ENCODE measurements around the gene TPSAB1. TPM values are rescaled to one million over a fixed set of nuclear protein-coding genes. Genes with fewer than 3 reads are reported as not detected.
"Not testable (repeated sequence)": the region's sequence is repeated elsewhere in the genome, so short reads cannot be mapped to it uniquely, and the experiment has no call there.

The TPSAB1 gene
- total RNA-seq, 1 experiment from 2014 or later = not detected

DNA sequence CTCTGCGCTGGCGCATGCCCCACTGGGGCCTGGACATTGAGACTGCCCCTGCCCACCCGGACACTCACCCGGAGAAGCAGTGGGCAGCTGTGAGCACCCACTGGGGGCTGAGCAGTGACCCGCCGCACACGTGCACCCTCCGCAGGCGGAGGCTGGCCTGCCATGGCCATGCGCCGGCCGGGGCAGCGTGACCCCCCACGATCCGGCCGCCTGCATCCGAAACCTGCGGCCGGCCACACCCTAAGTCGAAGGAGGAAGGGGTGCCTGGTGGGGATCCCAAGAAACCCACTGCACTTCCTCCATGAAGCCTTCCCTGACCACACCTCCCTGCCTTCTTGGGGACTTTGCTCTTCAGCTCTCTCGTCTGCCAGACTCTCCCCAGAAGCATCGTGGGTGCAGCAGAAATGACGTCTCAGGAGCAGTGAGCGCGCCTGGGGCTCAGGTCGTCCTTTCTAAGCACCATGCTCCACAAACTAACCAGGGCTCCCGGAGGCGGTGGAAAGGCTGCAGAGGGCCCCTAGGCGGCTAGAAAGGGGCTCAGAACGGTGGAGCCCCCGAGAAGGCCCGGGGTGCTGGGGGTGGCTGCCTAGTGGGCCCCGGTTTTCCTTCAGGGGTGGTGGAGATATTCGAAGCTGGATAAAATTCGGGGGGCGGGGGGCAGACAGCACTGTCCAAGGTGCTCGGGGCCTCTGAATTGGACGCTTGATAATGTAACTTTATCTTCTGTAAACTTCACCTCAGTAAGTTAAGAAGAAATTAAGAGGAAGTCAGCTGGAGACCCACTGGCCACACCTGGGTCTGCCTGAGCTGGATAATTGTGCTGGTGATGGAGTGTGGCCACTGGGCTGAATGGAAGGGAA is 16.9 kb upstream of the TPSAB1 start:
- no peaks in the 10 kb centered on the region for H3K9me3 ChIP-seq (replicated peaks)
- no peaks in the 10 kb centered on the region for H3K36me3 ChIP-seq
- H3K27me3 ChIP-seq (replicated peaks) = peaks cover 61% of the 10 kb centered on the region
- no peaks in the 10 kb centered on the region for H3K4me1 ChIP-seq (replicated peaks)
- DNase-seq (ENCODE audit: low read depth in 1 of 2, low spot score in 2 of 2) = no peak
- H3K4me3 ChIP-seq = no peak overlapping the region
- no peak overlapping the region for H3K27ac ChIP-seq

DNA sequence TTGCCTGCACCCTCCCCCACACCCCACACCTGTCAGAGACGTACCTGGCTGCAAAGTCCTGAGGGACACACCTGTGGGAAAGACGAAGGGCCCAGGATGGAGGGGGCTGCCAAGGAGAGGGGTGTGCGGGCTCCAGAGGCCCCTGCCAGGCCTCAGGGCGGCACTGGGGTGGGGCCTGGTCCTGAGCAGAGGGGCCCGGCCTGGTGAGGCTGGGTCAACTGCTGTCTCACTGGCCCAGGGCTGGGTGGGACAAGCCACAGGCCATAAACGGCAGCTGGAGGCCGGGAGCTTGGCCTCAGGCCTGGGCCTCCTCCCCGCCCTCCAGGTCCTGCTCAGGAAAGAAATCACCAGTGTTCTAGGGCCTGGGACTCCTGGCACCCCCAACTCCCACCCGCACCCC is 15.9 kb upstream of the TPSAB1 start:
- DNase-seq (ENCODE audit: low read depth in 1 of 2, low spot score in 2 of 2) = no peak
- Histone ChIP-seq H3K4me1 (replicated peaks) (no peaks in the 10 kb centered on the region), H3K9me3 (replicated peaks) (no peaks in the 10 kb centered on the region), H3K27me3 (replicated peaks) (peaks cover 54% of the 10 kb centered on the region), H3K4me3 (no peak overlapping the region), H3K36me3 (no peaks in the 10 kb centered on the region), H3K27ac (no peak overlapping the region)

DNA sequence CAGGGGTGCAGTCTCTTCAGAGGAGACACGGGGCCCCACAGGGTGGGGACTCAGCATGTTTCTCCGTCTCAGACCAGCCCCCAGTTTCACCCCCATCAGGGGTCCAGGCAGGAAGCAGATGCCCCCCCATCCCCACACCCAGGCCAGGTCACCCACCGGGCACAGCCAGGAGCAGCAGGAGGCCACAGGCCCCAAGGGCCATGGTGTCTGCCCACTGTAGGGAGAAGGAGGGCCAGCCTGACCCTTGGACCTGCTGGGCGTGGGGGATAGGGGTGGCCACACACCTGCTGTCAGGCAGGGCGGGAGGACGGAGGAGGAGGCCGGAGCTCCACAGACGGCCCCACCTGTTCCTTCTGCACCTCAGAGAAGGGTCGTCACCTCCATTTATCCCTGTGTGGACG is 15.5 kb upstream of the TPSAB1 start, which contains the start of gene TPSG1:
TSS of gene TPSG1 (minus strand) at position 218 of the 401 bp plus-strand sequence. CDS start at position 202, 16 bp downstream.
- DNase-seq (ENCODE audit: low read depth in 1 of 2, low spot score in 2 of 2) = no peak
- Histone ChIP-seq H3K4me3 (no peak within 1 kb of the TSS), H3K4me1 (replicated peaks) (no peaks in the 10 kb centered on the region), H3K36me3 (no peaks in the 10 kb centered on the region), H3K9me3 (replicated peaks) (no peaks in the 10 kb centered on the region), H3K27ac (no peak within 1 kb of the TSS), H3K27me3 (replicated peaks) (peaks cover 49% of the 10 kb centered on the region)

DNA sequence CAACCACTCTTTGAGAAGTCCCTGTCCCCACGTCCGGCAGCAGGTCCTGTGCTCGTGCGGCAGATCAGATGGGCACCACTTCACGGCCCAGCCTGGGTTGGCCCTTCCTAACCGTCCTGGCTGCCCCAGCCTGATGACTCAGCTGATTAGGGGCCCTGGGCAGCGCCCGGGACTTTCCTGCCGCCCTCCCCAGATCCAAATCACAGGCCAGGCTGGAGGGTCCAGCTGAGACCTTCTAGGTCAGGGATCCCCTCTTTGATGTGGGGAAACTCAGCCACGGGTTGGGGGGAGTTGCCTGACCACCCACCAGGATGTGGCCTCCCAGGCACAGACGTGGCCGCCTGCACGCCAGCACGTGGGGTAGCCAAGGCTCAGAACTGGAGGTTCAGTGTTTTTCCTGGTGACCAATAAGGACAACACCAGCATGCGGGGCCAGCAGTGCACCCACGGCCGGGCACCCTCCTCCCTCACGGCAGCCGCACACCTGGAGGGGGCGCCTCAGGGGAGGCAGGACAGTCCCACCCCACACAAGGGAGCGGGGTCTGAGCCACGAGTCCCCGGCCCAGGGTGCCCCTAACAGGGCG is 14.7 kb upstream of the TPSAB1 start:
- H3K4me3 ChIP-seq; DNase-seq (ENCODE audit: low read depth in 1 of 2, low spot score in 2 of 2); H3K36me3 ChIP-seq; H3K9me3 ChIP-seq (replicated peaks); H3K27ac ChIP-seq; H3K4me1 ChIP-seq (replicated peaks): not testable (repeated sequence)
- H3K27me3 ChIP-seq (replicated peaks) = peaks cover 43% of the 10 kb centered on the region

DNA sequence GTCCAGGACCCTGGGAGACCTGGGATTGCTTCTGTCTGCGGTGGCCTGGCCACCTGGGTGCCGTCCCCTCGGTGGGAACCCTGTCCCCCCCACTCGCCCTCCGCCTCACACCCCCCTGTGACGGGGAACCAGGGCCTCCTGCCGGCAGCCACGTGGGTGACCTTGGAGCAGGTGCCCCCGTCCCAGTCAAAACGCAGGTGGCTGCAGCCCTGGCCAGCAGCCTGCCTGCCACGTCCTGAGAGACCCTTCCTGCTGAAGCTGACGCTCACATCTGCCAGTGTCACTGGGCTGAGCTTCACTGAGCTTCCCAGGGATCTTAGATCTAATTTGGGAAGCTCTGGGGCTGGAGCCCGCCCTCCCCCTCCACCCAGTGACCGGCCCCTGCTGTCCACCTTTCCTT is 13.8 kb upstream of the TPSAB1 start:
- not testable (repeated sequence) for DNase-seq (ENCODE audit: low read depth in 1 of 2, low spot score in 2 of 2); H3K36me3 ChIP-seq; H3K27ac ChIP-seq; H3K4me3 ChIP-seq; H3K4me1 ChIP-seq (replicated peaks); H3K9me3 ChIP-seq (replicated peaks)
- peaks cover 34% of the 10 kb centered on the region for H3K27me3 ChIP-seq (replicated peaks)

DNA sequence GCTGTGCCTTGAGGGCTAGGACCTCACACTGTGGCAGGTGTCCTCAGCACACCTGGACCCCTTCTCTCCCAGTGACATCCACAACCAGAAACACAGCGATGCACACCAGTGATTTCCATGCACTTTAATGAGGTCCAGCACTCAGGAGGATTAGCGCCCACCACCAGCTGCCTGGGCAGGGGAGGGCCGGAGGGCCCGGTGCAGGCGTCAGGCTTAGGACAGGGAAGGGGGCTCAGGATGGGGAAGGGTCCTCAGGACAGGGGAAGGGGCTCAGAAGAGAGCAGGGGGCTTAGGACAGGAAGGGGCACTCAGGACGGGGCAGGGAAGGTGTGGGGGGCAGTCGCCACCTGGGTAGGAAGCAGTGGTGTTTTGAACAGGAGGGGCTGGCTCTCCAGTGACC is 12.3 kb upstream of the TPSAB1 start:
- H3K27me3 ChIP-seq (replicated peaks) = peaks cover 19% of the 10 kb centered on the region
- H3K4me3 ChIP-seq; H3K4me1 ChIP-seq (replicated peaks); H3K36me3 ChIP-seq; H3K9me3 ChIP-seq (replicated peaks); H3K27ac ChIP-seq; DNase-seq (ENCODE audit: low read depth in 1 of 2, low spot score in 2 of 2): not testable (repeated sequence)

DNA sequence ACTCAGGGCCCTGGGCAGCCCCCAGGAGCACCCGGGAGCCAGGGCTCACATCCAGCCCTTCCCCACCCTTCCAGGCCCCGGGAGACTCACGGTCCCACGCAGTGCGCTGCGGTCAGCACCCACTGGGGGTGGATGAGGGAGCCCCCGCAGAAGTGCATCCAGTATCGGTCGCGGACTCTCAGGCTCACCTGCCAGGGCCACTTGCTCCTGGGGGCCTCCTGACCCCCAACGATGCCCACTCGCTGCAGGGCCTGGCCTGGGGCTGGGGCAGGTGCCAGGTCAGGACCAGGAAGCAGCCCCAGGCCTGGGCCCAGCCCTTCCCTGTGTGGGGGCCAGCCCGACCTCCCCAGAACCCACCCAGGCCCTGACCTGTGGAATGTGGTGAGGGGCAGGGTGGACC is 11.0 kb upstream of the TPSAB1 start:
- not testable (repeated sequence) for H3K27me3 ChIP-seq (replicated peaks); H3K9me3 ChIP-seq (replicated peaks); DNase-seq (ENCODE audit: low read depth in 1 of 2, low spot score in 2 of 2); H3K36me3 ChIP-seq; H3K4me3 ChIP-seq; H3K4me1 ChIP-seq (replicated peaks); H3K27ac ChIP-seq

DNA sequence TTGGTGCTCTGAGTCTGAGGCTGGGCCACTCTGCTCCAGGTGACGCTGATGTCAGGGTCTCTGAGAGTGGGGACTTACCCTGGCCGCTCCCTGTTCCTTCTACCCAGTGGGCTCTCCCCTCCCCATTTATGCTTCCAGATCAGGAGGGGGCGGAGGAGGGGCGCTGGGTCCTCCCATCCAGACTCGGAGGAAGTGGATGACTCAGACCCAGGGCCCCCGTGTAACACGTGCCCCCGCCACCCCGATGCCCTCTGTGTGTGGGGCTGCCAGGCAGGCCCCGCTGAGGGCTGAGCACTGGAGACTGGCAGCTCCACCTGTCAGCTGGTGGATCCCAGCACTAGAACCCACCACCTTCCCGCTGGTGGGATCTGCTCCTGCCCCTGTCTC is 10.4 kb upstream of the TPSAB1 start, which contains the start of gene TPSB2:
TSS of gene TPSB2 (minus strand) at position 101 of the 387 bp plus-strand sequence. CDS start 233 bp downstream, outside the sequence.
- not testable (repeated sequence) for H3K27ac ChIP-seq; H3K36me3 ChIP-seq; H3K27me3 ChIP-seq (replicated peaks)

DNA sequence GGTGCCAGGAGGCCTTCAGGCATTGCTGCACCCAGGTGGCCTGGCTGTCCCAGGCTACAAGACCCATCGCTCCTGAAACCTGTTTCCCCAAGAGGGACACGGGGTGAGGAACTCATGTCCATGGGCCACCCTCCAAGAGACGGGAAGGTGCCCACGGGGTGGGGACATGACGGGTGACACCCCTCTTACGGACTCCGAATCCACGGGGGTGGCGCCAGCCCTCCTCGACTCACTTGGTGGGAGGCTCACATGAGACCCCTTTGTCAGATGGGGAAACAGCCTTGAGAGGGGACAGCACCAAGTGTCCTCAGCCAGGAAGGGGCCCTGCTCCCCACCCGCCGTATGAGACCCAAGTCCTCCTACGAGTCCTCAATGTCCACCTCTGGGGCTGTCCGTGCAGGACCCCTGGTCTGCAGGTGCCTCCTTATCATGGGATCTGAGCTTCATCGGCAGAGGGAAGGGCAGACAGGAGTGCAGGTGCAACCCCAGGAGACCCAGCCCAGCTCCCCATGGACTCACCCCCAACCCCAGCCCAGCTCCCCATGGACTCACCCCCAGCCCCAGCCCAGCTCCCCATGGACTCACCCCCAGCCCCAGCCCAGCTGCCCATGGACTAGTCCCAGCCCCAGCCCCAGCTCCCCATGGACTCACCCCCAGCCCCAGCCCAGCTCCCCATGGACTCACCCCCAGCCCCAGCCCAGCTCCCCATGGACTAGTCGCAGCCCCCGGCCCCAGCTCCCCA is 9.9 kb upstream of the TPSAB1 start:
- H3K27me3 ChIP-seq (replicated peaks); DNase-seq (ENCODE audit: low read depth in 1 of 2, low spot score in 2 of 2); H3K4me1 ChIP-seq (replicated peaks); H3K9me3 ChIP-seq (replicated peaks); H3K27ac ChIP-seq; H3K36me3 ChIP-seq; H3K4me3 ChIP-seq: not testable (repeated sequence)

More for the DNA sequence above, 10.4 kb upstream of the TPSAB1 start, which contains the start of gene TPSB2:
- not testable (repeated sequence) for H3K4me1 ChIP-seq (replicated peaks); H3K4me3 ChIP-seq; H3K9me3 ChIP-seq (replicated peaks); DNase-seq (ENCODE audit: low read depth in 1 of 2, low spot score in 2 of 2)

DNA sequence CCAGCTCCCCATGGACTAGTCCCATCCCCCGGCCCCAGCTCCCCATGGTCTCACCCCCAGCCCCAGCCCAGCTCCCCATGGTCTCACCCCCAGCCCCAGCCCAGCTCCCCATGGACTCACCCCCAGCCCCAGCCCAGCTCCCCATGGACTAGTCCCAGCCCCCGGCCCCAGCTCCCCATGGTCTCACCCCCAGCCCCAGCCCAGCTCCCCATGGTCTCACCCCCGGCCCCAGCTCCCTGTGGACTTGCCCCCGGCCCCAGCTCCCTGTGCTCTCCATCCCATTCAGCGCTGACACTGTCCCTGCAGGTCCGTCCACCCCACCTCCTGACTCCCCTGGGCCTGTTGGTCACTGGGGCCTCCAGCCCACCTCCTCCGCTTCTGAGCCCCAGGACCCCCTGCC is 9.2 kb upstream of the TPSAB1 start:
- not testable (repeated sequence) for H3K9me3 ChIP-seq (replicated peaks); DNase-seq (ENCODE audit: low read depth in 1 of 2, low spot score in 2 of 2); H3K27me3 ChIP-seq (replicated peaks)

DNA sequence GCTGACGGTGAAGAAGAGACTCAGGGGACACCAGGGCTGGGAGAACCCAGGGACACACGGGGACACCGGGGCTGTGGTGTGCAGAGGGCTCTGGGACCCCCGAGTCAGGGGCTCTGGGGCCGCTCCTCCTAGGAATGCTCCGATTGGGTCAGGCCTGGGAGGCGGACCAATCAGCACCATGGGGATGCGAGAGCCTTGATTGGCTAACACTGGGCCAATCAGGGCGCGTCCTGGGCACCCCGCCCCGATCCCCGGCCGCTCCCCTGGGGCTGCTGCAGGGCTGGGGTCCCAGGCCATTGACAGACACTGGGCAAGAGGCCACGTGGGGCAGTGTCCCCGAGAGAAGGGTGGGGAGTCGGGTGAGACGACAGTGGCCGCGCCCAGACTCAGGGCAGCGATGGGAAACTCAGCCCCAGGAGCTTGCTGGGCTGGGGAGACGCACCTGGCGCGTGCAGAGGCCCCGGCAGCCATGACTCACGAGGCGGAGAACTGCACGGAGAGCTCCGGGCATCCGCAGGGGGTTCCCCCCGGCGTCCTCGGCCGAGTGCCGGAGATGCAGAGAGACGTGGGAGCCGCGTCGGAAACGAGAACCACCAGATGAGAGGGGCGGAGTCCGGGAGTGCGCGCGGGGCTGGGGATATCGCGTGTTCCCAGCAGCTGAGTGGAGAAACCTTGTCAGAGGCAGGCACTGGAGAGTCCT is 8.3 kb upstream of the TPSAB1 start:
- not testable (repeated sequence) for H3K27ac ChIP-seq; H3K9me3 ChIP-seq (replicated peaks); H3K4me1 ChIP-seq (replicated peaks); H3K27me3 ChIP-seq (replicated peaks); DNase-seq (ENCODE audit: low read depth in 1 of 2, low spot score in 2 of 2); H3K36me3 ChIP-seq; H3K4me3 ChIP-seq

More for the DNA sequence above, 9.2 kb upstream of the TPSAB1 start:
- H3K4me1 ChIP-seq (replicated peaks); H3K4me3 ChIP-seq; H3K27ac ChIP-seq; H3K36me3 ChIP-seq: not testable (repeated sequence)

DNA sequence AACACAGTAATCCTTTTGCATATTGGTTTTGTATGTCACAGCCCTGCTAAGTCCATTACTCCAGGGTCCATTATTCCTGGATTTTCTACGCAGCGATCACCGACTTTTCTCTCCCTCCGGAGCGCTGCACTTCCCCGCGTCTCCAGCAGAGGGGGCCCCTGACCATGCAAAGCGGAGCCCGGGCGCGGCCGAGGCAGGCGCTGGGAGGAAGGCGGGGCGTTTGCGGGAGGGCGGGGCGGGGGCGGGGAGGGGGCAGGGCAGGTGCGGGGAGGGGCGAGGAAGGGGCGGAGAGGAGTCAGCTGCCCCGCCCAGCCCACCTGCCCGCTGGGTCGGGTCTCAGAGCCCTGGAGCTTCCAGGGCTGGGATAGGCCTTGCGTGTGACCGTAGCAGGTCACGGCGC is 3.8 kb upstream of the TPSAB1 start:
- H3K4me1 ChIP-seq (replicated peaks); H3K36me3 ChIP-seq; DNase-seq (ENCODE audit: low read depth in 1 of 2, low spot score in 2 of 2); H3K9me3 ChIP-seq (replicated peaks); H3K27ac ChIP-seq; H3K27me3 ChIP-seq (replicated peaks); H3K4me3 ChIP-seq: not testable (repeated sequence)

DNA sequence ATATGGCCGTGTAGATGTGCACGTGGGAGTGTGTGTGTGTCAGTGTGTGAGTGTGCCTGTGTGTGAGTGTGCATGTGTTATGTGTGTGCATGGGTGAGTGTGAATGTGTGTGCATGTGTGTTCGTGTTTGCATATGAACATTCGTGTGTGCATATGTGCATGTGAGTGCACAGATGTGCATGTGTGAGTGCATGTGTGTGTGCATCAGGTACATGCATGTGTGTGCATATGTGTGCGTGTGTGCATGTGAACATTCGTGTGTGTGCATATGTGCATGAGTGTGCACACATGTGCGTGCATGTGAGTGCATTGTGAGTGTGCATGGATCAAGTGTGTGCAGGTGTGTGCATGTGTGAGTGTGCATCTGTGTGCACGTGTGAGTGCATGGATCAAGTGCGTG is 2.5 kb upstream of the TPSAB1 start:
- peaks cover 7% of the 10 kb centered on the region; the same call in 1 of the 2 replicates for H3K27me3 ChIP-seq (replicated peaks)
- H3K4me1 ChIP-seq (replicated peaks) = no peaks in the 10 kb centered on the region
- no peak overlapping the region for H3K27ac ChIP-seq
- DNase-seq (ENCODE audit: low read depth in 1 of 2, low spot score in 2 of 2) = no peak
- H3K9me3 ChIP-seq (replicated peaks) = no peaks in the 10 kb centered on the region
- no peaks in the 10 kb centered on the region for H3K36me3 ChIP-seq
- H3K4me3 ChIP-seq = no peak overlapping the region
